HG03575 (cell line): ENCODE measurements around the gene DAGLA.

Experiments
- ATAC-seq: cut with Tn5 transposase; IDR thresholded peaks from one replicate; pipeline ENCODE4 v1.9.1; 2021; ENCODE audit not compliant: unreplicated experiment, insufficient number of reproducible peaks, low FRiP score; ENCODE audit errors: extremely low read depth

The DAGLA gene

GRCh38 chr11:61686066-61686465, 5.9 kb downstream of the DAGLA start:
- ATAC-seq, result no peak

GRCh38 chr11:61686469-61686868, 6.3 kb downstream of the DAGLA start:
- ATAC-seq, result no peak

- ATAC-seq, result no peak
Measured at GRCh38 chr11:61687420-61687819, 7.2 kb downstream of the DAGLA start.

GRCh38 chr11:61688365-61689163, 8.4 kb downstream of the DAGLA start:
- ATAC-seq, result no peak

- no peak for ATAC-seq
Measured at GRCh38 chr11:61689164-61689496, 8.9 kb downstream of the DAGLA start.

GRCh38 chr11:61690706-61691379, 10.7 kb downstream of the DAGLA start:
- ATAC-seq, result no peak

- no peak for ATAC-seq
Measured at GRCh38 chr11:61691380-61692156, 11.4 kb downstream of the DAGLA start.

GRCh38 chr11:61693922-61694601, 13.9 kb downstream of the DAGLA start:
- ATAC-seq, result no peak

DNA sequence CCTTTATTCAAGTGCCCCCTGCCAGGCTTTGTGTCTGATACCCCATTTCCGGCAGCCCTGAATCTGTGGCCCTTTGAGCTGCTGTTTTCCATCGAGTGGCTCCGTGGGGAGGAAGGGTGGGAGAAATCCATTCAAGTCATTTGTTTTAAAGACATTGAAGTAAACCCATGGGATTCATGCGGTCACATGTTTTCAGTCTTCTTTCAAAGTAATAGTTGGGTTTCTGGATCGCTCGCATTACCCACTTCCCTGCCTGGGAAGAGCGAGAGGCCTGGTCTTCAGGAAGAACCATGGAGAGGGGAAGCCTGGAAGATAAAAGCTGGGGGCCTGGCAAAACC, 14.4 kb downstream of the DAGLA start:
- no peak for ATAC-seq

DNA sequence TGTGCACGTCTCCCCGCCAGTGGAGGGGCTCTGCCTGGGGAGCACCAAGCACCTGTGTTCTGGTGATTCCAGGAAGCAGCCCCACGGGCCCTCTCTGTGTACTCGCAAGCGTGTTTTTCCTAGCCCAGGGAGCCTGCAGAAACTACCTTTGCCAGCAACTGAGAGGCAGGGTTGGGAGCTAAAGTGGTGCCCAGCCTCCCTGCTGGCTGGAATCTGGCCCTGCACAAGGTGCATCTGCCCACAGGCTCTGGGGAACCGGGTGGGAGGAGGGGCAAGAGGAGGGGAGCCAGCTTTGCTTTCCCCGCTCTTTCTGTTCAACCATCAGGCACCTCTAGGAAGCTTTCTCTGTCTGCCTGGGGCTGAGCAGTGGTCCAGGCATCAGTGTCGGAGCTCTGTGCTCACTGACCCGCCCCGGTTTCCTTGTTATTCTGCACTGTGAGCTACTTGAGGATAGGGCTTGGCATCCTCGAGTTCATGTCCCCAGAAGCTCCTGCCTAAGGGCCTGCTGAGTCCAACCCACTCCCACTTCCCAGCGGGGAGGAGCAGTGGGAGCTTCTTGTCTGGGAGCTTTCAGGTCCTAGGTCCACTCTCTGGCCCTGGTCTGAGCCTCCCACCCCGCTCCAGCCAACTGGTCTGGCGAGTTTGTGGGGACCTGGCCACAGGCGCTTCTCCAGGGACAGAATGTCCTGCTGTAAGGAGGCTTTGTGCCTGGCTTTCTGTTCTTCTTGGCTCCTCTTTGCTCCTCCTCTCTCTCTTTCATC, 14.9 kb downstream of the DAGLA start:
- ATAC-seq, result no peak

DNA sequence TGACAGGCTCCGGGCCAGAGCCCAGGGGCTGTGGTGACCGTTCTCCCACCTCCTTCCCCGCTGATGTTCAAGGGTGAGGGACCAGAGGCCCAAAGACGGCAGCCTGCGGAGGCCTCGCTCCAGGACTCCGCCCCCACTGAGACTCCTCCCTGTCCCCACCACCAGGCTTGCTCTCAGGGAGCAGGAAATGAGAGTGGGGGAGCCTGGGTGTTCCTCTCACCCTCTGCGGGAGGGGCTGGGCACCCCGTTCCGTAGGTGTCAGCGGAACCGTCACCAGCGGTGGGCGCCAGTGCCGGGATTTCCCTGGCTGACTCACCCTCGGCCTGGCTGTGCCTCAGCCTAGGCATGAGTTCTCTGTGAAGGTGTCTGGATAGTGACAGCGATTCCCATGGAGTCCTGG, 15.7 kb downstream of the DAGLA start:
- ATAC-seq, result no peak

GRCh38 chr11:61696602-61697001, 16.4 kb downstream of the DAGLA start:
- ATAC-seq, result no peak

- no peak for ATAC-seq
Measured at GRCh38 chr11:61697078-61697502, 16.9 kb downstream of the DAGLA start.

- no peak for ATAC-seq
Measured at GRCh38 chr11:61697764-61698163, 17.6 kb downstream of the DAGLA start.

- ATAC-seq, result no peak
Measured at GRCh38 chr11:61698173-61698948, 18.2 kb downstream of the DAGLA start.

- ATAC-seq, result no peak
Measured at GRCh38 chr11:61699737-61700160, 19.6 kb downstream of the DAGLA start.

DNA sequence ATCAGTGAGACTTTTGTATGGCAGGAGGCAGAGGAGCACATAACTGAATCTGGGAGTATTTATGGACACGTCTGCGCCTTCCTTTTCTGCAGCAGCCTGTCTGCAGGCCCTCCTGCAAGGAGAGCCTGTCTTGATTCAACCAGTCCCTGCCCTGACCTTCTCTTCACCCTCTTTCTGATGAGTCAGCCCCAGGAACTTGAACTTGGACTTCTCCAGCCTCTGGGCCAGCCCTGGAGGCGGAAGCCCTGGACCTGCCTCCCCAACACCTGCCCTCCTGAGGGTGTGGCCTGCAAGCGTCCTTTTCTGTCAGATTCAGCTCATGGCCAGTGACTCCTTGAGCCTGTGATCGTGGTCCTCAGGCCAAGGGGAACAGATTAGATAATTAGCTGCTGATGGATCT, 20.0 kb downstream of the DAGLA start:
- ATAC-seq, result no peak

DNA sequence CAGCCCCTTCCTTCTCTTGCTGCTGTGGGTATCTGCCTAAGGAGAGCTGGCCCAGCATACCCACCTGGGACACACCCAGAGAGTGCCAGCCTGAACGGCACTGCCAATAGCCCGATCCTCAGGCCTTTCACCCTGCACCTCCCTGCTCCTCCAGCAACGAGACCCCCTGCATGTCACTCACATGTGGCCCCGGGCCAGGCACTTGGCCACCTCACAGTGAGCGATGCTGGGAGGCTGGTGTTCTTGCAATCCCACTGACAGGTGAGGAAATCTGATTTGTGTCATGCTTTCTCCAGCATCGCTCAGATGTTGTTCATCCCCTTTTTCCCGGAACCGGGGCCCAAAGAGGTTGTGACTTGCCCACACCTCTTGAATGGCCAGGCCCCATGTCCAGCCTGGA, 20.5 kb downstream of the DAGLA start:
- no peak for ATAC-seq
